GM19193 (cell line): ENCODE data around the gene RNASE12.

Experiments
- POLR2A ChIP-seq: IDR thresholded peaks from 4 replicates; pipeline ENCODE4 v1.6.1; 2011; ENCODE audit not compliant: insufficient read depth, insufficient read length; ENCODE audit errors: extremely low read depth

Gene RNASE12

DNA sequence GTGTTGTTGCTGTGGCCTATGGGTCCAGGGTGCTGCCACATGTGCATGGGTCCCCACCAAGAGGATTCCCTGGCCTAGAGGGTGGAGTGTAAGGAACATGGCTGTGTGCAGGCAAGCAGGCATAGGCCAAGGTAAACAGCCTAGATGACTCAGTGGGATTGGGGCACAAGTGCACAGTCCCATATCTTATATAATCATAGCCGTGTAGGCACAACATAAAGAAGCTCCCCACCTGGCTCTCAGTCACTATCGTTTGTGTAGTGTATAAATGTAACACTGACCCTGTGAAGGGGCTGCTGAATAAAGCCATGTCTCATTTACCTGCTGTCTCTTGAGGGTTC, 15.7 kb upstream of the RNASE12 start:
- no peak for TF ChIP-seq POLR2A

DNA sequence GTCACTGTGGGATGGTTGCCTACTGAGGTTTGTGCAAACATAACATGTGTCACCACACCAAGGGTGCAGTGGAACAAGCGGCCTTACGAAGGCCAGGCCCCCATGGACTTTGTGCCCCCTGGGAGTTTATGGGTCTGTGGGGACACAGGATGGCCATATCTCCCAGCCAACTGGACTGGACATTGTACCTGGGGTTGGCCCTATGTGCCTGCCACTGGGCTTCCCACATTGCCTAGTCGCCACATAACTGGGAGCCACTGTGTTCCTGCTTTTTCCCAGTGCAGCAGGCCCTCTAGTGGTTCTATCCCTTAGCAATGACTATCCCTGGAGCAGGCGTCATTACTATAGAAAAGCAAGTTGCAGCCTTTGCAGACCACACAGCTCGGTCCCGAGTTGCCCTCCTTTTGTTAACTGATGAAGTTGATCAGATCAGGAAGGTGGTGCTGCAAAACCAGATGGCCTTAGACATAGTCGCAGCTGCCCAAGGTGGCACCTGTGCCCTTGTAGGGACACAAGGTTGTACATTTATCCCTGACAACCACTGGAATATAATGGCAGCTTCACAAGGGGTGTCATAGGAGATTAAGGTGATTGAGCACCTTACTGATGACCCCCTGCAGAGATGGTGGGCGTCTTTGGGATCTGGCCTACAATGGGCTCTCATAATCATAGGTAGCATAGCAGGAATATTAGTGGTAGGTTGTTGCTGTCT, 15.2 kb upstream of the RNASE12 start:
- TF ChIP-seq POLR2A = no peak

DNA sequence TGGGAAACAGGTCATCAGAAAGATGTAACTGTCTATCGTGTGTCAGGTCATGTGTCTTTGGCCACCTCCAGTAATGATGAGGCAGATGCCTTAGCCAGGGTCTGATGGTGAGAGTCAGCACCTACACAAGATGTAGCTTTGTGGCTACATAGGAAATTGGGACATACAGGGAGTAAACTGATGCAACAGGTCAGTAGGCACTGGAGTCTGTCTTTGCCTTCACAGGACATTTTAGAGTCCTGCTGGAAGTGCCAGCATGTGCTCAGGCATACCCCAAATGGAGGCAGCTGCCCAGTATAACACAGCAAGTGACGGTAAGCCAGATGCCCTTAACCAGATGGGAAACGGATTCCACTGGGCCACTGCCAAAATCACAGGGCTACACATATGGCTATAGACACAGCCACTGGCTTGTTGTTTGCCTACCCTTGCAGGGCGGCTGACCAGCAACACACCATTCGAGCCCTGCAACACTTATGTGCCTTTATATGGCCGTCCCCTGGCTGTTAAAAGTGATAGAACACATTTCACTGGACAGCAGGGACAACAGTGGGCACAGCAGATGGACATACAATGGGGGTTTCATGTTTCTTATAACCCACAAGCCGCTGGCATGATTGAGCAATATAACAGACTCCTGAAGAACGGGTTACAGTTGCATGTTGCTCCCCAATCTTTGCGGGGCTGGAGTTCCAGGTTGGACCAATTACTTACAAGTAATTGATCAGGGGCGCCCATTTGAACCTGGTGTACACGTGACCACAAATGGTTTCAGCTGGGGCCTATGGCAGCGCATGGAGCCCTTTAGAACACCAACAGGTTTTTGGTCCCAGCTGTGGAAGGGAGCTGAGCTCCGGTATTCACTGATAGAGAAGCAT, 12.9 kb upstream of the RNASE12 start:
- no peak for TF ChIP-seq POLR2A

DNA sequence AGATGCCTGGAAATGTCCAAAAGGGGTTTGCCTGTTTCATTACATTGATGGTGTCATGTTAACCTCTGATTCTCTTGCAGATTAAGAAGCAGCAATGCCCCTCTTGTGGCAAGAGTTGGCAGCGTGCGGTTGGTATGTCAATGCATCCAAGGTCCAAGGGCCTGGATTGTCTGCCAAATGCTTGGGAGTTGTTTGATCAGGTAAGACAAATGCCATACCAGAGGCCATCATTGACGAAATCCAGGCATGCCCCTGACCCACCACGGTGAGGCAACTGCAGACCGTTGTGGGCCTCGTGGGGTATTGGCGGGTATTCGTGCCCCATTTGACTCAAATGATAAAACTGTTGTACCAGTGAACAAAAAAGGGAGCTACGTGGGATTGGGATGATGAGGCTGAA, 11.4 kb upstream of the RNASE12 start:
- TF ChIP-seq POLR2A = no peak

DNA sequence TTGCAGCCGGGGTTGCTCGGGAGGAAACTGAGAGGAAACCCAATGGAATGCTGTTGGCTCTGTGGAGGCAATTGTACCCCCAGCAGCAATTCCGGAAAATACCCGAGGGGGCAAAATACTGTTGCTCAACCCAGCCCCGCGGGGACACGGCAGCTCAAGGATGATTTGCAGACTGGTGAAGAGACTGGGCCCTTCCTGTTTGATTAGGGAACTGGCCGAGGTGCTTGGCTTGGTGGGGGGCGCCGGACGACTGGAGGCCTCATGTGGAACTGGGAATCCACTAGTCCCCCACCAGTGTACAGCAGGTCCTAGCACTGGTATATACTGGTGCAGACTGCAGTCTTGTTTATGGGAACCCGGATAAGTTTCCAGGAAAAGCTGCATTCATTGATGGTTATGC, 10.3 kb upstream of the RNASE12 start:
- TF ChIP-seq POLR2A = no peak

DNA sequence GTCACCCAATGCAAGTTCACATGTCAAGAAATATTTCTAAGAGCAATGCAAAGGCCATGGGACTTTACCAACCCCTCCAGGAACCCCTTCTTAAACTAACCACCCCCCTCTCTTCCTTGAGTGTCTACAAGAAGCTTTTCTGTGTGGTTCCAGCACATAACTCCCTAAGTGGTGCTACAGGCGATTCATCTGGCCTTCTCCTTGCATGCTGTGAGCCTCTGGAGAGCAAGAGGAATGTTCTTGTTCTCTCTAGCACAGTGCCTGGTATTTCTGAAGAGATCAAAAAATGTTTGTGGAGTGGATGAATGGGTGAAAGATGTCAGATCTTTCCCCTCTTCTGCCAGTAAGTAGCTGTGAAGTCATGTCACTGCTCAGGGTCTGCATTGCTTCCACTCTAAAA, 5.9 kb upstream of the RNASE12 start:
- no peak for TF ChIP-seq POLR2A

DNA sequence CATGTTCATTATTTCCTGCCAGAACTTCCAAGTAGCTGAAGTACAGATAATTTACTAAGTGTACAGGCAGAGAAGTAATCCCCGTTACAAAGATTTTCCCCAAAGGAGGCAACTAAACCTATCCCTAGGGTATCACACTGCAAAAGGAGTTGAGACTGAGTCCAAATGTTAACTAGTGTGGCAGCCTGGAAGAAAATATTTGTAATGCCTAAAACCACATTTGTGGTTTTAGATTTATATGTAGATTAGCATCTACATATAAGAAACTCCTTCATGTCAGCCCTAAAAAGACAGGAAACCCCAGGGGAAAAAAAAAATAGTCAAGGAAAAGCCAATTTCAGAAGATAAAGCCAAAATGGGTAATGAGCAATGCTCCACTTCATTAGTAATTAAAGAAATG, 1.4 kb upstream of the RNASE12 start:
- TF ChIP-seq POLR2A = no peak

DNA sequence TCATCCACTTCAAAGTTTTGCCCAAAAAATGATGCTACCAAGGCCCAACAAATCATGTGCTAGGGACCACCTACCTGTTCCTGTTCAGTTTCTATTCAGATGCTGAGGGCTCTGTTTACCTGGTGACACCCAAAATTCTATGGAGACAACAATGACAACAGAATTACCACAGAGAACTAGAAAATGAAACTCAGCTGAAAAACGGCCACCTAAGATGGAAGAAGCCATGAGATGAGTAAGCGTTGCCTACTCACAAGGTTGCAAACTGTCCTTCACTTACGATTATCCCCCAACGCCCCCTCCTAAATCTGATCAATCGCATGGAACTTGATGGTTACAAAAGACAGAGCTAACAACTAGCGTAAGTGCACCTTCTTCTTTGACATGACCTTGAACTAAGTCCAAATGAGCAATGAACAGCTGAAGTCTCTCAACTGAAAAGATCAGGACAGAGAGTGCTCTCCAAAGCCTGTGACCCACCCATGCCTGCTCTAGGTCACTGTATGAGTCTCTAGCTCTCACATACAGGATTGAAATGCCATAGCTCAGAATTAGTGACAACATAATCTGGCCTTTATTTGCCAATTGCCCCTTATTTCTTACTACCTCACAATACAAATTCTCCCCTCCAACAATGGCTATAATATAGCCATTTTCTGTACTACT, 3.6 kb downstream of the RNASE12 start, which contains the start of gene RNASE11:
Gene RNASE11, minus strand, starts transcription at position 513 of the 666 bp plus-strand sequence.
- no peak for TF ChIP-seq POLR2A

DNA sequence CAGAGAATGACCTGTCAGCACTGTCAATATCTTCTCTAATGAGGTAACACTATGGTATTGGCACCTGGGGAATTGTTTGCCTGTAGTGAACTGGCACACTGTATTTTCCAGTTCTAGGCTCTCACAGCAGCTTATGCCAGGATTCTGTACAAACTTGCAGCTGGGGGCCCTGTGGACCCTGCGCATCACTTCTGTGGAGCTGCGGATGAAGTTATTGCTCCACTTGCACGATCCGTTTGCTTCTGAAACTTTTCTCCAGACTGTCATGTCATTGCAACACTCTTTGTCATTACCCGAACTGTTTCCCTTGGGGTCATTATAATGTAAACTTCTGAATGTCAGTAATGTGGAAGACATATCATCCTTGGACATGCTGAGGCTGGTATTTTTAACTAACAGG, 7.3 kb downstream of the RNASE12 start:
- no peak for TF ChIP-seq POLR2A

DNA sequence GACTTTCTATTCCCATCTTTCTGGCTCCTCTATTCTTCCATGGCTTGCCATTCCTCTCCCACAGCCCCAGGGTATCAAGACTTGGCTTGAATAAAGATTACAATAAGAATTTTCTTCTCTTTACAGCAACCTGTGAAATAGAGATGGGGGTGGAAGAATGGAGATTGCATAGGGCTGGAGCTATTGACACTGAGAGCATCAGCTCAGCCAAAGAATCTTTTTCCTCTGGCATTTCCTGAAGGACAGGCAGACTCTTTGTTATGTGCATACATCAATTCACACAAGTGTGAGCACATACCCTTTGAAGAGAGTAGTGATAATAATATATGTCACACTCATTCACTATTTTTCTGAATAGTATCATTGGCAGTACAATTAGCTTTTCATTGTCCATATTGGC, 8.0 kb downstream of the RNASE12 start:
- TF ChIP-seq POLR2A = no peak

DNA sequence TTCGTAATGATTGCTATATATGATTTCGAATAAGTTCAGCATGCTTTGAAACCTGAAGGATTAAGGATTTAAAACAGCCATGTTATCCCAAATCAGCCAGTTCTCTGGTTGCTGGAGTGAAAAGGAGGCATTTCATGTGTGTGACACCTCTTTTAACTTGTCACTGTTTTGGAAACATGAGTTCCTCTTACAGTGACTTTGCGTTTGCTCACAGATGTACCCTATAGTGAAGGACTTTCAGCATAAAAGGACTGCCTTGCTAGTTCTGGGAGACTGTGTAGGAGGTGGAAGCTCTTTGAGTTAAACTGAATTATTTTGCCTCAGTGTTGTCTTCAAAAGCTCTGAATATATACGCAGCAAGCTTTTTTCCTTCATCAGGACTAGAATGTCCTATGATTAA, 10.9 kb downstream of the RNASE12 start:
- TF ChIP-seq POLR2A = no peak

DNA sequence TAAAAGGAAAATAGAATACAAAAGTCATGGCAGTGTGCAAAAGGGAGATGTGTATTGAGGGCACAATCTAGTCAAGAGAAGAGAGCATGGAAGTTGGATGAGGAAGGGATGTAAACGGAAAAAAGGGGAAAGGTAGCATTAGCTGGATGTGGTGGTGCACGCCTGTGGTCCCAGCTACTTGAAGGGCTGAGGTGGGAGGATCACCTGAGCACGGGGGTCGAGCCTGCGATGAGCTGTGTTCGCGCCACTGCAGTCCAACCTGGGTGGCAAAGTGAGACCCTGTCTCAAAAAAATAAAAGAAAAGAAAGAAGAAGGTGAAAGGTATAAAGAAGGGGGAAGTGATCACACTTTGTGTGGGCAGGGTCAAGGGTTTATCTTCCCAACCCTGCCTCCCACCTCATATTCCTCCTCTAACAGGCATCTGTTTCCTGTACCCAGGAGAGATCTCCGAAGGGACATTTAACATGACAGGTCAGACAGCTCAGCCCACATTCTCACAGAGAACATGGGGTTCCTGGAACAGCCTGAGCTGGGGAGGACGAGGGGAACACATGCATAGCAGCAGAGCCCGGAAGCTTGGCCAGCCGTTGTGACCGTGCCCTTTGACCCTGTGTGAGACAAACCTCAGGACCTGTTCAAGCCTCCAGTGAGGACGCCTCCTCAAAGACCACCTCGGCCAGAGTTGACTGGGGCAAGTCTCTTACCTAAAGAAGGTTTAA, 12.2 kb downstream of the RNASE12 start:
- TF ChIP-seq POLR2A = no peak

DNA sequence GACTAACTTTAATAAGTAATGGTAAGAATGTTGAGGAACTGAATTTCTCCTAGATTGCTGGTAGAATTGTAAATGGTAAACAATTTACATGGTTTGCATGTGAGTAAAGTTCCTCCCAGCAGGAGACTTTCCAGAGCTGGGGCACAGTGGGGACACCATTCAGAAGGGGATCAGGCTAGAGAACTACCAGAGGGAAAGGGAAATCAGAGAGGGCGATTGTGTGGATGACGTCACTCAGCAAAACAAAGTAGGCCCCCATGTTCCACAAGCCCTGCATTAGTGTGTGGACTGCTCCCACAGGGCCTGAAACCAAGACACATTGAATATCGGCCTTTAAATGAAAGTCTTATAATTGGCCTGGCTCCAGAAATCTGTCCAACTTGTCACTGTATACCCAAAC, 12.9 kb downstream of the RNASE12 start:
- no peak for TF ChIP-seq POLR2A

DNA sequence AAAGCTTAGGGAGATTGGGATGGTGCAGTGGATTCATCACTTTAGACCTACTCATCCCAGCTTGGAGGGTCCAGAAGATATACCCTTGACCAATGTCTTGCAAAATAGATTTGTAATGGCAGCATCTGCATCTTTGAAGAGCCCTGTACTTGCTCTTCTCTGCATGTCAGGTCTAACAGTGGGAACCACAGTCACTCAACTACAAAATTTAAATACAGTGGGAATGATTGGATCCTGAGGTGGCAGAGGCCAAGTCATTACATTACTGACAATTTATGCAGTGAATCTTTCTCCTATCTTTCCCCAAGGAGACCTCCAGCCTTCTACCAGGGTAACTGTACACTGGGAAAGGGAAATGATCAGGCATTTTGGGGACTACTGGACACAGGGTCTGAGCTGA, 22.1 kb downstream of the RNASE12 start:
- no peak for TF ChIP-seq POLR2A

DNA sequence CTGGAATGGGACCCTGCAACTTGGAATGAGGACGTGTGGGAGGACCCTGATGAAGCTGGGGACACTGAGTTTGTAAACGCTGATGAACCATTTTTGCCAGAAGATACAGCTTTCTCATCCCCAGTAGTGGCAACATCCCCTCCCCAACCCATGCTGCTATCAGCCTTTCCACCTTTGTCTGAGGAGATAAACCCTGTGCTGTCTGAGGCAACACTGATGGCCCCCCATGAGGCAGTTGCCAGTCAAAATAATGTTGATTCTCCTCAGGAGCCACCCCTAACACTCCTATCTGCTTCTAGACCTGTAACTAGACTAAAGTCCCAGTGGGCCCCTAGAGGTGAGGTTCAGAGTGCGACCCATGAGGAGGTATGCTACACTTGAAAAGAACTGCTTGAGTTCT, 22.8 kb downstream of the RNASE12 start:
- no peak for TF ChIP-seq POLR2A
